K562 treated with DMSO at 1 percent for 4 hours (cell line): ENCODE results near the gene IKZF3. TPM values are rescaled to one million over a fixed set of nuclear protein-coding genes. Genes with fewer than 3 reads are reported as not detected.

Experiments
- total RNA-seq: library from RNA; unstranded; fragments of 300-600 nt; gene quantifications from 2 replicates; pipeline ENCODE4 v1.2.3, GENCODE V29; 2022; ENCODE audit not compliant: insufficient read depth

Gene IKZF3
- 0.47 TPM in 1 of 2 replicates, not detected in the other for total RNA-seq

GRCh38 chr17:39863918-39864746, at the start of gene IKZF3:
TSS of gene IKZF3 (minus strand) at chr17:39864312. CDS start at chr17:39864126, 186 bp downstream.

GRCh38 chr17:39867880-39868553, 3.9 kb upstream of the IKZF3 start, which contains the start of gene ZPBP2:
TSS of gene ZPBP2 (plus strand) at chr17:39868202. CDS start at chr17:39868355, 153 bp downstream.

DNA sequence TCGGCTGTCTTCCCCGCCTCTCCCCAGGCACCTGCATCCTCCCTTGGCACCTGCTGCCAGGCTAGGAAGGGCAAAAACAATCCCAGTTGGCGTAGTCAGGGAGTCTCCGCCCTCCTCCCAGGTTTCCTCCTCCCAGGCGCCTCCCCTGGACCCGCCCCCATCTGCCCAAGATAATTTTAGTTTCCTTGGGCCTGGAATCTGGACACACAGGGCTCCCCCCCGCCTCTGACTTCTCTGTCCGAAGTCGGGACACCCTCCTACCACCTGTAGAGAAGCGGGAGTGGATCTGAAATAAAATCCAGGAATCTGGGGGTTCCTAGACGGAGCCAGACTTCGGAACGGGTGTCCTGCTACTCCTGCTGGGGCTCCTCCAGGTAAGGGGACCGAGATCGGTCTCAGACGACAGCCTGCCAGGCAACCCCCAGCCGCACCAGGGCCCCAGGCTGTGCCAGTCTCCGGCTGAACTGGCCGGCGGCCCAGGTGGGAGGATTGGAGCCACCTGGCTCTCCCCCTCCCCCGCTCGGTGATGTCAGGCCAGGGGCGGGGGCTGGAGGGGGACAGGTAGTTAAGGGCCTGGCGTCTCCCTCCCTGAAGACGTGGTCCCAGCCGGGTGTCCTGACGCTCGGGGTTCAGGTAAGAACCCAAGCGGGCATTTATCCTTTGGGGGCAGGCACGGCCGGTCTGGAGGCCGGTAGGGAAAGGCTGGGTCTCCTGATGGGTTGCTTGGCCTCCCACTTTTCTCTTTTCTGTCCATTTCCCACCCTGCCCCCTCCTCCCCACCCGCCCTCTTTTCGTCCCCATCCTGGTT, 126.1 kb downstream of the IKZF3 start, which contains the start of gene GRB7:
Gene GRB7 (plus strand): TSS at position 179 of the 808 bp plus-strand sequence. CDS start 4,364 bp downstream, outside the sequence.

DNA sequence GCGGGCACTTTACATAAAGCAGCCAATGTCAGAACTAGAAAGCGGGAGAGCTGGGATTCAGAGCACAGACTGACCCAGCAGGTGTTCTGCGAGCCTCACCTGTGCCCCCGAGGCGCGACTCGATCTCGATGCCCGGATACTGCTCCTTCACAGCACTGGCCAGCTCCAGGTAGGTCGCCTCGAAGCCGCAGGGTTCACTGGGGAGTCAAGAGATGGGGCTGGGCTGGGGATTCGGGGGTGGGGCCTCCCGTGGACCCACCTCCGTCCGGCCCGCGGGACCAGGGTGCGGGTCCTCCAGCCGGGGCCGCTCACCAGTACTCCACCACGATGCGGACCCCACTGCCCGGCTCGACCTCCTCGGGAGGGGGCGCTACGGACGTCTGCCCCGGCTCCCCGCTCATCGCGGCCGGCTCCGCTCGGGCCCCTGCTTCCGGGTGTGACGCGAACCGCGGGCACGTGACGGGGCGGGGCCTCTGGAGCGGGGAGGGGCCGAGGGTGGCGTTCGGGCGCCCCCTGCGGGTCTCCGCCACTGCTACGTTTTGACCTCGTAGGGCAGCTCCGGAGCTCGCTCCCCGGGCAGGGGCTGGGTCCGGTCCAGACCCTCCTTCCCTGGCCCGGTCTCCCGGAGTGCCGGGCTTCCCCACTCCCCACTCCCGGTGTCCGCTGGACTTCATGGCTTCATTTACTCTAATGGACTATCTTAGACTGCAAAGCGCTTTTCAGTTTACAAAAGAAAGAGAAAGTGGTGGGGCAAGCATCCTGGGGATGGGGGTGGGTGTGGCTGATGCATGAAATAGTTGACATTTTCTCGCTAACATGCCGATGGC, 133.8 kb downstream of the IKZF3 start, which contains the start of gene MIEN1:
Gene MIEN1 (minus strand): TSS at position 438 of the 827 bp plus-strand sequence. CDS start 37 bp downstream, at position 401.

Other genes with a start within 250 kb of the IKZF3 start
- not detected in 2 replicates for gene PPP1R1B, start 237.4 kb downstream of the IKZF3 start, total RNA-seq
- gene STARD3, start 227.2 kb downstream of the IKZF3 start, total RNA-seq = 79.9 and 98.4 TPM in 2 replicates
- 5.2 and 8.3 TPM in 2 replicates for gene TCAP, start 199.0 kb downstream of the IKZF3 start, total RNA-seq
- 6.1 and 10.3 TPM in 2 replicates for gene PNMT, start 195.9 kb downstream of the IKZF3 start, total RNA-seq
- gene PGAP3, start 176.3 kb downstream of the IKZF3 start, total RNA-seq = 7.6 and 8.4 TPM in 2 replicates
- 2.9 and 3.3 TPM in 2 replicates for gene ERBB2, start 164.2 kb downstream of the IKZF3 start, total RNA-seq
- gene MIEN1, start 133.8 kb downstream of the IKZF3 start, total RNA-seq = 67.6 and 81.3 TPM in 2 replicates
- gene GRB7, start 126.4 kb downstream of the IKZF3 start, total RNA-seq = 3.2 and 5.1 TPM in 2 replicates
- not detected in 2 replicates for gene ZPBP2, start 3.9 kb upstream of the IKZF3 start, total RNA-seq
- 5.5 and 7.0 TPM in 2 replicates for gene GSDMB, start 54.3 kb upstream of the IKZF3 start, total RNA-seq
- gene ORMDL3, start 63.3 kb upstream of the IKZF3 start, total RNA-seq = 19.0 and 22.0 TPM in 2 replicates
- gene LRRC3C, start 63.4 kb upstream of the IKZF3 start, total RNA-seq = not detected in 2 replicates
- not detected in 2 replicates for gene GSDMA, start 98.7 kb upstream of the IKZF3 start, total RNA-seq
- gene PSMD3, start 116.5 kb upstream of the IKZF3 start, total RNA-seq = 214 and 226 TPM in 2 replicates
- not detected in 2 replicates for gene CSF3, start 151.1 kb upstream of the IKZF3 start, total RNA-seq
- gene MED24, start 190.1 kb upstream of the IKZF3 start, total RNA-seq = 82.2 and 90.7 TPM in 2 replicates
- 16.1 and 20.2 TPM in 2 replicates for gene THRA, start 198.7 kb upstream of the IKZF3 start, total RNA-seq
- 4.1 and 4.9 TPM in 2 replicates for gene NR1D1, start 236.3 kb upstream of the IKZF3 start, total RNA-seq